RWPE2 (cell line): ENCODE data around the gene SPOCK2.

Experiments
- ATAC-seq: fragments of 200-7000 bp; cut with Tn5 transposase; 3 replicates; pipeline ENCODE4 v1.9.1; 2021; ENCODE audit warnings: low read depth
- DNase-seq: peaks from one replicate; pipeline ENCODE4 v3.0.0-alpha.2; 2020; ENCODE audit warnings: low spot score
- H3K27ac ChIP-seq: fragments of 450-650 bp; 2 replicates; pipeline ENCODE4 v1.5.1; 2017; ENCODE audit warnings: mild to moderate bottlenecking; ENCODE audit not compliant: poor library complexity, severe bottlenecking
- H3K27me3 ChIP-seq: fragments of 250-450 bp; sonication (Bioruptor Pico); 2 replicates; pipeline ENCODE4 v1.5.1; 2021; ENCODE audit warnings: mild to moderate bottlenecking, moderate library complexity; ENCODE audit not compliant: insufficient read depth, poor library complexity, severe bottlenecking
- H3K36me3 ChIP-seq: fragments of 250-450 bp; sonication (Bioruptor Pico); 2 replicates; pipeline ENCODE4 v1.5.1; 2020; ENCODE audit warnings: low read depth, mild to moderate bottlenecking, moderate library complexity
- H3K4me1 ChIP-seq: fragments of 250-450 bp; sonication (Bioruptor Pico); 2 replicates; pipeline ENCODE4 v1.5.1; 2021; ENCODE audit warnings: mild to moderate bottlenecking, moderate library complexity; ENCODE audit not compliant: insufficient read depth, poor library complexity, severe bottlenecking
- H3K4me3 ChIP-seq: fragments of 250-450 bp; sonication (Bioruptor Pico); 2 replicates; pipeline ENCODE4 v1.5.1; 2021; ENCODE audit warnings: mild to moderate bottlenecking, moderate library complexity; ENCODE audit not compliant: severe bottlenecking
- H3K9me3 ChIP-seq: fragments of 250-450 bp; sonication (Bioruptor Pico); 2 replicates; pipeline ENCODE4 v1.5.1; 2021; ENCODE audit warnings: mild to moderate bottlenecking, moderate library complexity; ENCODE audit not compliant: severe bottlenecking
- CTCF ChIP-seq: fragments of 450-650 bp; IDR thresholded peaks from one replicate; pipeline ENCODE4 v1.5.1; 2017; ENCODE audit warnings: mild to moderate bottlenecking, moderate library complexity; ENCODE audit not compliant: poor library complexity, severe bottlenecking

SPOCK2 gene

GRCh38 chr10:72094574-72094973, 6.2 kb upstream of the SPOCK2 start:
- Histone ChIP-seq H3K9me3 (no peaks in the 10 kb centered on the region), H3K27ac (no peak overlapping the region), H3K4me3 (no peak overlapping the region), H3K36me3 (peaks cover 11% of the 10 kb centered on the region; the same call in 1 of the 2 replicates), H3K27me3 (no peaks in the 10 kb centered on the region), H3K4me1 (peaks cover 15% of the 10 kb centered on the region)
- no peak for ATAC-seq
- TF ChIP-seq CTCF = no peak
- DNase-seq = no peak

GRCh38 chr10:72093450-72093849, 5.1 kb upstream of the SPOCK2 start:
- no peak for DNase-seq
- H3K4me3 ChIP-seq = no peak overlapping the region
- TF ChIP-seq CTCF = no peak
- H3K4me1 ChIP-seq = peaks cover 11% of the 10 kb centered on the region
- no peaks in the 10 kb centered on the region for H3K9me3 ChIP-seq
- H3K27me3 ChIP-seq = peaks cover 6% of the 10 kb centered on the region
- H3K27ac ChIP-seq = no peak overlapping the region
- no peak for ATAC-seq
- peaks cover 11% of the 10 kb centered on the region; the same call in 1 of the 2 replicates for H3K36me3 ChIP-seq

- H3K27me3 ChIP-seq = peaks cover 10% of the 10 kb centered on the region
- peaks cover 6% of the 10 kb centered on the region for H3K4me1 ChIP-seq
- ATAC-seq (no peak), DNase-seq (no peak)
- no peak for TF ChIP-seq CTCF
- H3K36me3 ChIP-seq = peaks cover 11% of the 10 kb centered on the region; the same call in 1 of the 2 replicates
- no peak overlapping the region for H3K4me3 ChIP-seq
- no peaks in the 10 kb centered on the region for H3K9me3 ChIP-seq
- no peak overlapping the region for H3K27ac ChIP-seq
Observed at GRCh38 chr10:72092987-72093386, 4.6 kb upstream of the SPOCK2 start.

- Histone ChIP-seq H3K27ac (no peak overlapping the region), H3K4me1 (no peaks in the 10 kb centered on the region), H3K4me3 (no peak overlapping the region), H3K9me3 (no peaks in the 10 kb centered on the region), H3K36me3 (peaks cover 11% of the 10 kb centered on the region; the same call in 1 of the 2 replicates), H3K27me3 (peaks cover 17% of the 10 kb centered on the region)
- ATAC-seq (no peak), DNase-seq (no peak)
- TF ChIP-seq CTCF = no peak
Observed at GRCh38 chr10:72092171-72092924, 4.0 kb upstream of the SPOCK2 start.

- H3K9me3 ChIP-seq = no peaks in the 10 kb centered on the region
- H3K4me3 ChIP-seq = no peak overlapping the region
- no peak for TF ChIP-seq CTCF
- H3K4me1 ChIP-seq = no peaks in the 10 kb centered on the region
- no peaks in the 10 kb centered on the region for H3K36me3 ChIP-seq
- DNase-seq = no peak
- peaks cover 25% of the 10 kb centered on the region for H3K27me3 ChIP-seq
- H3K27ac ChIP-seq = no peak overlapping the region
- peak; percentile 37; the same call in 2 of the 3 replicates for ATAC-seq
Observed at GRCh38 chr10:72090326-72090725, 2.0 kb upstream of the SPOCK2 start.
